Psoas muscle (tissue), 8 donors: ENCODE measurements around the gene CFAP299. TPM values are rescaled to one million over a fixed set of nuclear protein-coding genes. Genes with fewer than 3 reads are reported as not detected.

Experiments
- ATAC-seq, 4 donors: fragments of 200-7000 bp; cut with Tn5 transposase; one replicate each; pipeline ENCODE4 v1.9.1; 2020; ENCODE audit warnings: moderate library complexity in 3 of 4, mild to moderate bottlenecking in 2 of 4
- DNase-seq, 2 donors: peaks; one replicate each; pipeline ENCODE4 v3.0.0-alpha.2; 2020
- H3K27ac ChIP-seq: fragments of 200-600 bp; one replicate; pipeline ENCODE4 v1.8.0; 2022
- H3K27me3 ChIP-seq, 3 donors: fragments of 200-600 bp in 1 of 3; one replicate each; pipeline versions ENCODE4 v1.6.1 to v1.8.0; 2013 to 2022; ENCODE audit warnings: low read length in 2 of 3, mild to moderate bottlenecking in 2 of 3, moderate library complexity in 1 of 3; ENCODE audit not compliant: insufficient read depth in 3 of 3
- H3K36me3 ChIP-seq, 2 donors: fragments of 200-600 bp in 1 of 2; one replicate each; pipeline versions ENCODE4 v1.6.1 to v1.8.0; 2013 to 2022; ENCODE audit warnings: low read depth in 1 of 2, mild to moderate bottlenecking in 1 of 2, moderate library complexity in 1 of 2; ENCODE audit not compliant: insufficient read depth in 1 of 2
- H3K4me1 ChIP-seq: fragments of 200-600 bp; one replicate; pipeline ENCODE4 v1.8.0; 2022
- H3K4me3 ChIP-seq: fragments of 200-600 bp; one replicate; pipeline ENCODE4 v1.8.0; 2022; ENCODE audit warnings: mild to moderate bottlenecking
- H3K9me3 ChIP-seq: fragments of 200-600 bp; one replicate; pipeline ENCODE4 v1.8.0; 2022
- WGBS, 3 donors: extraction: QIAGEN DNeasy Blood & Tissue Kit; methylation state at CpG; one replicate each; pipeline versions ENCODE4 v1.1.6 to v1.1.7; 2013; 5-methylcytosine and 5-hydroxymethylcytosine counted together
- intact Hi-C, 2 donors: fragments of 100-400 bp; cut with DNase I; formaldehyde crosslinking; loops; one replicate each; pipeline versions ENCODE4 v1.11.0 to v1.14.2; 2022
- polyA plus RNA-seq, 3 donors: library from polyadenylated mRNA; stranded (reverse); fragments of 200-250 nt; gene quantifications; one replicate each; pipeline ENCODE4 v1.2.3, GENCODE V29; 2013
- total RNA-seq, 4 donors: library from RNA; stranded (reverse); fragmentation: NEBNext Ultra II Directional in 2 of 4; extraction: Animal tissue kit (Norgen Biotek cat#: 25700) in 2 of 4; gene quantifications; one replicate each; pipeline versions ENCODE4 v1.2.1 to v1.2.4, GENCODE V29; 2021 to 2023
- TF ChIP-seq, protein P1 (sequence below): fragments of 200-600 bp; IDR thresholded peaks from one replicate; pipeline ENCODE4 v1.8.0; 2022; ENCODE audit warnings: antibody characterized with exemption
- donor health status: healthy with polysubstance abuse.
- donor health status: DM: no; HTN: no; CAD: no; lungs with moderate emphysema.
- donor health status: Bipolar disorder and iron deficiency.
- donor health status: healthy.
- donor health status: DM: yes; HTN: yes; CAD: no.
- donor health status: DM: no; HTN: no; CAD: no.
- donor health status: DM: no; HTN: no; CAD: no.
- donor health status: DM: yes; HTN: yes; CAD: no.

Gene CFAP299
- total and polyA plus RNA-seq, 7 donors: not detected

DNA sequence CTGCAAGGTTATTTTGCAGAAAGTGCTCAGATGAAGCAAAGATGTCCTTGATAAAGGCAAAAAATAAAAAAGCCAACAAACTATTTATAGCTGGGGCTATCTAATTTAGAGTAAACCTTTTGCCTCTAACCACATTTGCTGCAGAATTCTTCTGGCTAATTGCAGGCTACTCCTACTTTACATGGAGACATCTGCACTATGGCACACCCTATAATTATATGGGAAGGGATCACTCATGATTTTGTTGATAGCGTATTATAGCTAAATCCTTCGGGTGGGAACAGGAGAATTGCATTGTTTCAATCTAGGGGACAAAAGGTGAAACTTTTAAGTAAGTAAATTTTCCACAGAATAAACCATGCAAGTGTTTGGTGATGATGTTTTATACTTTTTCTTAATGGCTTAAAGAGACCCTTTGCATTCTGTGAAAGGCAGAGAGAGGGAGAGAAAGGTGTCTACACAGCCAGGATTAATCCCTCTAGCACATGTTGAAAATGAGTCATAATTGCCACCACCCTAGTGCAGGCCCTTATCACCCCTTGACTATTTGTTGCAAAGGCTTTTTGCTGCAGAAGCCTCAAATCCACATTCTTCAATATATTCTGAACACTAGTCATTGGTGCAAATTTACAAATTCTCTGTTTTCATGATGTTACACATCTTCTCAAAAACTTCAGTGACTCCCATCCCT, 473.7 kb downstream of the CFAP299 start:
- H3K9me3 ChIP-seq: no peaks in the 10 kb centered on the region
- no peaks in the 10 kb centered on the region for H3K36me3 ChIP-seq
- TF ChIP-seq, protein P1, sequence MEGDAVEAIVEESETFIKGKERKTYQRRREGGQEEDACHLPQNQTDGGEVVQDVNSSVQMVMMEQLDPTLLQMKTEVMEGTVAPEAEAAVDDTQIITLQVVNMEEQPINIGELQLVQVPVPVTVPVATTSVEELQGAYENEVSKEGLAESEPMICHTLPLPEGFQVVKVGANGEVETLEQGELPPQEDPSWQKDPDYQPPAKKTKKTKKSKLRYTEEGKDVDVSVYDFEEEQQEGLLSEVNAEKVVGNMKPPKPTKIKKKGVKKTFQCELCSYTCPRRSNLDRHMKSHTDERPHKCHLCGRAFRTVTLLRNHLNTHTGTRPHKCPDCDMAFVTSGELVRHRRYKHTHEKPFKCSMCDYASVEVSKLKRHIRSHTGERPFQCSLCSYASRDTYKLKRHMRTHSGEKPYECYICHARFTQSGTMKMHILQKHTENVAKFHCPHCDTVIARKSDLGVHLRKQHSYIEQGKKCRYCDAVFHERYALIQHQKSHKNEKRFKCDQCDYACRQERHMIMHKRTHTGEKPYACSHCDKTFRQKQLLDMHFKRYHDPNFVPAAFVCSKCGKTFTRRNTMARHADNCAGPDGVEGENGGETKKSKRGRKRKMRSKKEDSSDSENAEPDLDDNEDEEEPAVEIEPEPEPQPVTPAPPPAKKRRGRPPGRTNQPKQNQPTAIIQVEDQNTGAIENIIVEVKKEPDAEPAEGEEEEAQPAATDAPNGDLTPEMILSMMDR: no peak
- no peaks in the 10 kb centered on the region for H3K4me1 ChIP-seq
- DNase-seq (no peak), ATAC-seq (no peak)
- no peak overlapping the region for H3K4me3 ChIP-seq
- no peaks in the 10 kb centered on the region for H3K27me3 ChIP-seq
- 73 to 90% (median 83%) methylated on average over 2 of the region's 2 CpGs for WGBS, 3 donors
- intact Hi-C loops: no loop called here
- no peak overlapping the region for H3K27ac ChIP-seq

GRCh38 chr4:80811406-80811805, 475.9 kb downstream of the CFAP299 start:
- no peaks in the 10 kb centered on the region for H3K27me3 ChIP-seq
- H3K4me3 ChIP-seq: no peak overlapping the region
- H3K4me1 ChIP-seq: no peaks in the 10 kb centered on the region
- no peaks in the 10 kb centered on the region for H3K36me3 ChIP-seq
- ATAC-seq (no peak), DNase-seq (no peak)
- 32 to 48% (median 46%) methylated on average over 3 of the region's 3 CpGs for WGBS, 3 donors
- TF ChIP-seq, protein P1: no peak
- no peaks in the 10 kb centered on the region for H3K9me3 ChIP-seq
- no peak overlapping the region for H3K27ac ChIP-seq
- intact Hi-C loops: no loop called here

DNA sequence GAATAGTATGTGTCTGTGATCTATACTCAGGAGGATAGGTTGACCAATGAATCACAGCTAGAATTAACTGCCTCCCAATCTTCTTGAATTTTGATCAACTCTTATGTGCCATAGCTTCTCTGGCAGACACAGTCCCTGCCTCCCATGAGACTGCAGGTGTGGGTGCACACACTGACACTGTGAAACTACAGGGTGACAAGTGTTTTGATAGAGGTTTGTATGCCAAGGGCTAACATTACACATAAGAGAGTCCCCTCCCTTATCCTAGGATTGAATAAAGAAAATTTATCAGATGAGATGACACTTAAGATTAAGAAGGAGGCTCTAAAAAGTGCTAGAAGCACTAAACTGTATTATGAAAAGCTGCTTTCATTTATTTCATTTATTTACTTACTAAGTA, 476.6 kb downstream of the CFAP299 start:
- DNase-seq: no peak
- ATAC-seq: no peak
- no peaks in the 10 kb centered on the region for H3K36me3 ChIP-seq
- no peaks in the 10 kb centered on the region for H3K27me3 ChIP-seq
- H3K27ac ChIP-seq: no peak overlapping the region
- H3K4me3 ChIP-seq: no peak overlapping the region
- TF ChIP-seq, protein P1: no peak
- H3K9me3 ChIP-seq: no peaks in the 10 kb centered on the region
- H3K4me1 ChIP-seq: no peaks in the 10 kb centered on the region
- intact Hi-C loops: no loop called here

DNA sequence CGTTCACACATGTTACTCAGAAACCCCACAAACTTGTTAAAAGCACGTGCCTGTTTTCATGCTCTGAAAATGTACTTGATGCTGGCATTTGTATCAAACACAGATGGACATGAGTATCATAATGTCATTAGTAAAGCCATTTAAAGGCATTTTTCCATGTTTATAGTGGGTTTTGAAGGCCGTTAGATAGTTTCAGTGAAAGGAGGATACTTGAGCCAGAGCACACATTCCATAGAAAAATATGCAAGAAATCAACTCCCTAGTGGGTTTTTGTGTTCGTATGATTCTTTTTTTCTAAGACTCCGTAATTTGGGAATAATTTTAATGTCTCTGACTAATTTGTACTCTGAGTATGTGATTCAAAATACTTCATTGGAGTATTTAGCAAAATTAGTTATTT, 478.7 kb downstream of the CFAP299 start:
- H3K9me3 ChIP-seq: no peaks in the 10 kb centered on the region
- H3K27me3 ChIP-seq: no peaks in the 10 kb centered on the region
- no peaks in the 10 kb centered on the region for H3K36me3 ChIP-seq
- TF ChIP-seq, protein P1: no peak
- no peak for ATAC-seq
- no peak for DNase-seq
- intact Hi-C loops: no loop called here
- H3K27ac ChIP-seq: no peak overlapping the region
- H3K4me3 ChIP-seq: no peak overlapping the region
- H3K4me1 ChIP-seq: no peaks in the 10 kb centered on the region
- 12 to 18% (median 16%) methylated on average over 5 of the region's 5 CpGs for WGBS, 3 donors
